Thyroid gland (tissue), 4 donors: ENCODE results near the gene CDH24. TPM values are rescaled to one million over a fixed set of nuclear protein-coding genes. Genes with fewer than 3 reads are reported as not detected.

Experiments
- DNase-seq, 2 donors: peaks; one replicate each; pipeline ENCODE4 v3.0.0-alpha.2; 2019
- H3K27ac ChIP-seq, 3 donors: fragments of 200-600 bp; sonication (generic); 1 replicate in 2 of 3; 2 replicates in 1 of 3; pipeline ENCODE4 v1.5.1; 2016 to 2019; ENCODE audit warnings: mild to moderate bottlenecking in 1 of 3, moderate library complexity in 1 of 3
- H3K27me3 ChIP-seq: fragments of 200-600 bp; sonication (generic); one replicate; pipeline ENCODE4 v1.5.1; 2019
- H3K36me3 ChIP-seq, 2 donors: fragments of 200-600 bp; sonication (generic); one replicate each; pipeline ENCODE4 v1.5.1; 2016 to 2019
- H3K4me1 ChIP-seq, 2 donors: fragments of 200-600 bp; sonication (generic); one replicate each; pipeline ENCODE4 v1.5.1; 2017 to 2019
- H3K4me3 ChIP-seq, 3 donors: fragments of 200-600 bp; sonication (generic); replicated peaks in 1 of 3; 1 replicate in 2 of 3; 2 replicates in 1 of 3; pipeline ENCODE4 v1.5.1; 2016; ENCODE audit warnings: mild to moderate bottlenecking in 1 of 3
- H3K9me3 ChIP-seq: fragments of 200-600 bp; sonication (generic); one replicate; pipeline ENCODE4 v1.5.1; 2017
- CTCF ChIP-seq, 6 experiments: fragments of 200-600 bp in 3 of 6; fragments of 450-650 bp in 3 of 6; sonication (generic) in 3 of 6; IDR thresholded peaks; one replicate each; pipeline ENCODE4 v1.5.1; 2016 to 2019; ENCODE audit warnings: antibody characterized with exemption in 6 of 6, mild to moderate bottlenecking in 2 of 6, inconsistent platforms in 1 of 6, moderate library complexity in 1 of 6
- POLR2A ChIP-seq, 2 donors: fragments of 450-650 bp; IDR thresholded peaks; one replicate each; pipeline ENCODE4 v1.6.1; 2017; ENCODE audit warnings: antibody characterized with exemption in 2 of 2, mild to moderate bottlenecking in 2 of 2, moderate library complexity in 1 of 2
- WGBS, 2 donors: methylation state at CpG; one replicate each; pipeline ENCODE4 v1.1.5; 2017; 5-methylcytosine and 5-hydroxymethylcytosine counted together
- intact Hi-C: fragments of 100-400 bp; cut with DNase I; formaldehyde crosslinking; loops from one replicate; pipeline ENCODE4 v1.15.1; 2023
- total RNA-seq, 4 donors: library from RNA; depleted of rRNA; stranded (reverse); fragments of >200 nt; gene quantifications; one replicate each; pipeline ENCODE4 v1.2.3, GENCODE V29; 2016

CDH24 gene
- total RNA-seq, 4 donors from 2014 or later: 2.9 to 7.8 (median 5.6) TPM

DNA sequence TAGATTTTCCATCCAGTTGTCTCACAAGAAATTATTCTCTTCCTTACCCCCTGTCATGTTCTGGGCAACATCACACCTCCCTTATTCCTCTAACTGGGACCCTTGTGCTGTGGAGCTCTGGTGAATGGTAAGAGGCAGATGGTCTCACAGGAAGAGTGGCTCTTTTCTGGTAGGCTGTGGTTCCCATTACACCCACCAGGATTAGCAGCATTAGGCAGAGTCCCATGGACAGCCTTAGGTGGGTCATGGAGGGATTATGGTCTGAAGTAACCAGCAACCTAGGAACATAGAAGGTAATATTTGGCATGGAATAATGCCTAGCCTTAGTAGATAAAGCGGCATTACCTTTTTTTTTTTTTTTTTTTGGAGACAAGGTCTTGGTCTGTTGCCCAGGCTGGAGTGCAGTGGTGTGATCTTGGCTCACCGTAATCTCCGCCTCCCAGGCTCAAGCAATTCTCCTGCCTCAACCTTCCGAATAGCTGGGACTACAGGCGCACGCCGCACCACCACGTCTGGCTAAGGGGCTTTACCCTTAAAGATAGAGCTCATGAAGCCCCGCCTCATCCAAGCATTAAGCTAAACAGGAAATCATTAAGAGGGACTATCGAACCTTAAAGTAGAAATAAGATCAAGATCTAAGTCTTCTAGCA is 42.0 kb upstream of the CDH24 start:
- TF ChIP-seq POLR2A (IDR thresholded peaks at IDR 0.05) (no peak), CTCF (IDR thresholded peaks at IDR 0.05) (no peak)
- 63 to 68% methylated on average over 10 of the region's 10 CpGs for WGBS, 2 donors
- peaks cover 9 to 12% of the 10 kb centered on the region in 2 donors for H3K36me3 ChIP-seq
- H3K4me3 ChIP-seq: no peak overlapping the region
- H3K27me3 ChIP-seq: no peaks in the 10 kb centered on the region
- H3K4me1 ChIP-seq: peaks cover 4 to 25% of the 10 kb centered on the region in 2 donors
- peak; percentile 59 to 64 for DNase-seq
- H3K9me3 ChIP-seq: no peaks in the 10 kb centered on the region
- peak overlapping the region in 2 of 3 donors; percentile 33 to 34 for H3K27ac ChIP-seq
- intact Hi-C loops: no loop called here

DNA sequence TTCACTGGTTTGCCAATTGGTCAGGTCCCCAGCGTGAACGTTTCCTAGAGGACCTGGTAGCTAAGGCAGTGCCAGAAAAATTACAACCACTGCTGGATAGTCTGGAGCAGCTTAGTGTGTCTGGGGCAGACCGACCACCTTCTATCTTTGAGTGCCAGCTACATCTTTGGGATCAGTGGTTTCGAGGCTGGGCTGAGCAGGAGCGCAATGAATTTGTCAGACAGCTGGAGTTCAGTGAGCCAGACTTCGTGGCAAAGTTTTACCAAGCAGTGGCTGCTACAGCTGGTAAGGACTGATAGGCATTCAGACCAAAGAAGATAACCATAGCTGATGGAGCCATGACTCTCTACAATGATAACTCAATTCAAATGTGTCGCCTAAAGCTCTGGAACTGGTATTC is 40.5 kb upstream of the CDH24 start:
- 93 to 95% methylated on average over 7 of the region's 7 CpGs for WGBS, 2 donors
- Histone ChIP-seq H3K27me3 (no peaks in the 10 kb centered on the region), H3K4me1 (peaks cover 18 to 34% of the 10 kb centered on the region in 2 donors), H3K4me3 (no peak overlapping the region), H3K36me3 (peaks cover 9 to 12% of the 10 kb centered on the region in 2 donors), H3K27ac (no peak overlapping the region), H3K9me3 (no peaks in the 10 kb centered on the region)
- DNase-seq: no peak
- TF ChIP-seq CTCF (IDR thresholded peaks at IDR 0.05) (no peak), POLR2A (IDR thresholded peaks at IDR 0.05) (no peak)
- intact Hi-C loops: no loop called here

DNA sequence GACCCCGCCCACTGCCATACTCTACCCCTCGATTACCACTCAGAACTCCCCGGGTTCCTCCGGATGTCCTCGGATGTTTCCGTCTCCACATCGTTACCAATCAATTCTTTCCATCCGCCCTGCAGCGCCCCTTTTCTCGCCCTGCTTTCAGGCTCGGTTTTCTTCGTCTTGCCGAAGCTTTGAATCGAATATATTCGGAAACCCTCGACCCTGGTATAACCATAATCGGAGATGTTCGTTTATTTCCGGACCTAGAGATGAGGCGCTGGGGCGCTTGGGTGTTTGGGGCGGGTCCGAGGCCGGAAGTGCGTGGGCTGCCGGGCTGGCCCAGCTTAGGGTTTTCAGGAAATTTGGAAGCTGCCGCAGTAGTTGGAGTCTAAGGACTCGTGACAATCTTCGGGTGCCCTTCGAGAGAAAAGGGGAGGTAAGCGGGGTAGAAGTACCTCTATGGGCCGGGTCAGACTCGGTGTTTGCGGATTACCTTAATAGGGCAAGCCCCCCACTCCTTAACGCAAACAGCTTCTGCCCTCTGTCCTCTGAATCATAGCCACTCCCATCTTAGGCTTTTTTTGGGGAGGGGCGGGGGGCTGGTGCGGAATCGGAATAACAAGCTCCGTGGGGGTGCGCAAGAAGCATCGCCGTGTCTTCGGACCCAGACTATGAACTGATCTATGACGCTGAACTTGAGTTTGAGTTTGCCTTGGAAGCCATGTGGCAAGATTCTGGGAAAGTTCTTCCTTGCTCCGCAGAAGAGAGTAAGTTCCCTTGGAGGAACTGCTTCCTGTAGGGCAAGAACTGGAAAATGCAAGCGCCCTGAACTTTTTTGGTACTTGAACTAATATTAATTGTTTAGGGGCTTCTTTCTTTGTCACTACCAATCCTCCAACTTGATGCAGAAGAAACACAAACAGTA is 38.1 kb upstream of the CDH24 start, which contains the start of gene C14orf119:
TSS of gene C14orf119 (plus strand) at position 310 of the 913 bp plus-strand sequence. CDS start 2,154 bp downstream, outside the sequence.
- peak within 1 kb of the TSS; percentile 69 to 94 (median 92) for H3K4me3 ChIP-seq
- DNase-seq: peak; percentile 99 to 100
- peaks cover 34 to 51% of the 10 kb centered on the region in 2 donors for H3K4me1 ChIP-seq
- H3K9me3 ChIP-seq: no peaks in the 10 kb centered on the region
- H3K36me3 ChIP-seq: peaks cover 9 to 24% of the 10 kb centered on the region in 2 donors
- 1% methylated on average over 43 to 46 of the region's 46 CpGs for WGBS, 2 donors
- H3K27me3 ChIP-seq: no peaks in the 10 kb centered on the region
- TF ChIP-seq CTCF (IDR thresholded peaks at IDR 0.05) (no peak), POLR2A (IDR thresholded peaks at IDR 0.05) (peak in 1 of 2 donors; percentile 73)
- H3K27ac ChIP-seq: peak within 1 kb of the TSS; percentile 91 to 99 (median 98)
- intact Hi-C loops: no loop called here

DNA sequence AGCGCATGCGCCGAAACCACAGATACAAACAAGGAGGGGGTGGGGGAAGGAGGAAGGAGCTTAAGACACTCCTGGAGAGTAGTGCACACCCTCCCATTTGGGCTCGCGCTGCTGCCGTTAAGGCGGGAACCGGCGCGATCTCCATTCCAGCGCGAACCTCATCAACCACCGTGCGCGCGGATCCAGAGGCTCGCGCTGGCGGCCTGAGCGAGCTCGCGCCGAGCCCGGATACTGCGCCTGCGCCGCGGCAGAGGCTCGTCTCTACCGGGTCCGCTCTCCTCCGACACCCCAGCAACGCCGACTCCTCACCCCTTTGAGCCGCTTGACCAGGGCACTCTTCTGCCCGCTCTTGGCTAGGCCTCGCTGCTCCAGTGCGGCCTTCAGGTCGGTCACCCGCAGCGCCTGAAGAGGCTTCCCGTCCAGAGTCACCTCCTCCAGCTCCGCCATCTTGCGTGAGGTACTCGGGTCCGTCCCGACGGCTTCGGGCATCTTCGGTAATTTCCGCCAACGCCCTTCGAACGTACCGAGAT is 37.4 kb upstream of the CDH24 start, which contains the start of gene ACIN1:
TSS of gene ACIN1 (minus strand) at position 471 of the 530 bp plus-strand sequence. CDS start at position 447, 24 bp downstream.
- no peak for TF ChIP-seq CTCF (IDR thresholded peaks at IDR 0.05)
- peak; percentile 82 to 85 for TF ChIP-seq POLR2A (IDR thresholded peaks at IDR 0.05)
- WGBS, 2 donors: 0% methylated on average over 31 to 47 of the region's 55 CpGs
- Histone ChIP-seq H3K27ac (peak within 1 kb of the TSS; percentile 91 to 99 (median 98)), H3K4me1 (peaks cover 36 to 55% of the 10 kb centered on the region in 2 donors), H3K4me3 (peak within 1 kb of the TSS; percentile 69 to 94 (median 92)), H3K9me3 (no peaks in the 10 kb centered on the region), H3K36me3 (peaks cover 12 to 27% of the 10 kb centered on the region in 2 donors), H3K27me3 (no peaks in the 10 kb centered on the region)
- no peak for DNase-seq
- intact Hi-C loops: no loop called here
